ENCODE results near the gene RREB1.

DNA sequence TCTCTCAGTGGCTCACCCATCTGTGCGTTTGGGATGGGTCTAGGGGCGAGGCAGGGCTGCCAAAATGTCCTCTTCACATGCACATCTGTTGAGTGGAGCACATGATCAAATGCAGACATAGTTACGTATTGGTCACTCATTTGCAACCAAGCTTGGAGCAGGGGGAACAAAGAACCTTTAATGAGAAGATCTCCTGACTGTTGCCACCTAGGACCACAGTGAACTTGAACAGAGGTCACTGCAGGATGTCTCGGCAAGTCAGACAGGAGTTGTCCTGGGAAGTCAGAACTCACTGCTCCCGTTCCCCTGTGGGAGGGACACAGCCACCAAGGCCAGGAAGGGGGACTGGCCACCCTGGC is 131.8 kb downstream of the RREB1 start:
- TF ChIP-seq, protein P1, sequence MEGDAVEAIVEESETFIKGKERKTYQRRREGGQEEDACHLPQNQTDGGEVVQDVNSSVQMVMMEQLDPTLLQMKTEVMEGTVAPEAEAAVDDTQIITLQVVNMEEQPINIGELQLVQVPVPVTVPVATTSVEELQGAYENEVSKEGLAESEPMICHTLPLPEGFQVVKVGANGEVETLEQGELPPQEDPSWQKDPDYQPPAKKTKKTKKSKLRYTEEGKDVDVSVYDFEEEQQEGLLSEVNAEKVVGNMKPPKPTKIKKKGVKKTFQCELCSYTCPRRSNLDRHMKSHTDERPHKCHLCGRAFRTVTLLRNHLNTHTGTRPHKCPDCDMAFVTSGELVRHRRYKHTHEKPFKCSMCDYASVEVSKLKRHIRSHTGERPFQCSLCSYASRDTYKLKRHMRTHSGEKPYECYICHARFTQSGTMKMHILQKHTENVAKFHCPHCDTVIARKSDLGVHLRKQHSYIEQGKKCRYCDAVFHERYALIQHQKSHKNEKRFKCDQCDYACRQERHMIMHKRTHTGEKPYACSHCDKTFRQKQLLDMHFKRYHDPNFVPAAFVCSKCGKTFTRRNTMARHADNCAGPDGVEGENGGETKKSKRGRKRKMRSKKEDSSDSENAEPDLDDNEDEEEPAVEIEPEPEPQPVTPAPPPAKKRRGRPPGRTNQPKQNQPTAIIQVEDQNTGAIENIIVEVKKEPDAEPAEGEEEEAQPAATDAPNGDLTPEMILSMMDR (IDR thresholded peaks at IDR 0.05) = no peak
- no peak for TF ChIP-seq POLR2A (IDR thresholded peaks at IDR 0.05)

All from testis (tissue), 2 donors.